NCI-H1694 (cell line): ENCODE results near the gene UBE2D4.
"Not testable (repeated sequence)": the region's sequence is repeated elsewhere in the genome, so short reads cannot be mapped to it uniquely, and the experiment has no call there.

Experiments
- DNase-seq: peaks from one replicate; lab custom pipeline; 2025; lab: John Stamatoyannopoulos, UW

UBE2D4 gene

GRCh38 chr7:43914795-43915194, 11.4 kb upstream of the UBE2D4 start:
- no peak for DNase-seq

- DNase-seq = no peak
Observed at GRCh38 chr7:43915907-43916306, 10.3 kb upstream of the UBE2D4 start.

GRCh38 chr7:43921423-43921822, 4.8 kb upstream of the UBE2D4 start:
- DNase-seq = no peak

GRCh38 chr7:43922726-43923125, 3.5 kb upstream of the UBE2D4 start:
- no peak for DNase-seq

- no peak for DNase-seq
Observed at GRCh38 chr7:43926798-43927123, 525 bp downstream of the UBE2D4 start.

- no peak for DNase-seq
Observed at GRCh38 chr7:43927810-43928209, 1.6 kb downstream of the UBE2D4 start.

- no peak for DNase-seq
Observed at GRCh38 chr7:43929529-43930457, 3.6 kb downstream of the UBE2D4 start.

- no peak for DNase-seq
Observed at GRCh38 chr7:43931346-43931745, 5.1 kb downstream of the UBE2D4 start.

GRCh38 chr7:43933902-43934560, 7.8 kb downstream of the UBE2D4 start:
- DNase-seq = no peak

- DNase-seq = no peak
Observed at GRCh38 chr7:43937444-43937843, 11.2 kb downstream of the UBE2D4 start.

GRCh38 chr7:43938892-43939482, 12.8 kb downstream of the UBE2D4 start:
- DNase-seq = no peak

GRCh38 chr7:43942250-43942649, 16.0 kb downstream of the UBE2D4 start:
- DNase-seq = no peak

GRCh38 chr7:43942997-43943396, 16.8 kb downstream of the UBE2D4 start:
- no peak for DNase-seq

GRCh38 chr7:43943417-43944187, 17.4 kb downstream of the UBE2D4 start:
- DNase-seq = no peak

GRCh38 chr7:43944286-43944685, 18.1 kb downstream of the UBE2D4 start:
- DNase-seq = no peak

- DNase-seq = no peak
Observed at GRCh38 chr7:43952028-43952427, 25.8 kb downstream of the UBE2D4 start.

GRCh38 chr7:43953071-43953470, 26.8 kb downstream of the UBE2D4 start:
- no peak for DNase-seq

- DNase-seq = peak; percentile 85
Observed at GRCh38 chr7:43954524-43955228, 28.4 kb downstream of the UBE2D4 start.

GRCh38 chr7:43956027-43956426, 29.8 kb downstream of the UBE2D4 start:
- DNase-seq = no peak

- no peak for DNase-seq
Observed at GRCh38 chr7:43960933-43961332, 34.7 kb downstream of the UBE2D4 start.

- DNase-seq = not testable (repeated sequence)
Observed at GRCh38 chr7:43966392-43966791, 40.2 kb downstream of the UBE2D4 start.
